Ramos (cell line): ENCODE data around the gene MACF1.

Experiments used
- in situ Hi-C: fragments of 300-500 bp; cut with MboI; formaldehyde crosslinking; loops from one replicate; pipeline ENCODE4 v1.14.3; 2022; ENCODE audit warnings: low sequenced_read_pairs; ENCODE audit not compliant: unreplicated experiment

MACF1 gene

DNA sequence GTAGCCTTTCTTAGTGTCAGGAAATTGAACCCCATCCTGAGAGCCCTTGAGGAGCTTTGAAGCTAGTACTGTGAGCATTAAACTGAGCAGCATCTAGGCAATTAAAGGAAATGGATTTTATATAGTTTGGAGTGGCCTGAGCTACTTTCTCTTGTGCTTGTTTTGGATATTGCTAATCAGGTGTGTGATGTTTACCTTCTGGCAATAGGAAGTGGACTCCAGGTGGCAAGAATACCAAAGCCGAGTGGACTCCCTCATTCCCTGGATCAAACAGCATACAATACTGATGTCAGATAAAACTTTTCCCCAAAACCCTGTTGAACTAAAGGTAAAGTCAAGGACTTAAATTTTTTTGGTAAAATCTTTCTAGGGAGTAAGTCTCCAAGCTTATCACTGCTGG is 79.4 kb downstream of the MACF1 start:
- in situ Hi-C loops = no loop called here

GRCh38 chr1:39287541-39287940 is 83.0 kb downstream of the MACF1 start:
- in situ Hi-C loops = no loop called here

DNA sequence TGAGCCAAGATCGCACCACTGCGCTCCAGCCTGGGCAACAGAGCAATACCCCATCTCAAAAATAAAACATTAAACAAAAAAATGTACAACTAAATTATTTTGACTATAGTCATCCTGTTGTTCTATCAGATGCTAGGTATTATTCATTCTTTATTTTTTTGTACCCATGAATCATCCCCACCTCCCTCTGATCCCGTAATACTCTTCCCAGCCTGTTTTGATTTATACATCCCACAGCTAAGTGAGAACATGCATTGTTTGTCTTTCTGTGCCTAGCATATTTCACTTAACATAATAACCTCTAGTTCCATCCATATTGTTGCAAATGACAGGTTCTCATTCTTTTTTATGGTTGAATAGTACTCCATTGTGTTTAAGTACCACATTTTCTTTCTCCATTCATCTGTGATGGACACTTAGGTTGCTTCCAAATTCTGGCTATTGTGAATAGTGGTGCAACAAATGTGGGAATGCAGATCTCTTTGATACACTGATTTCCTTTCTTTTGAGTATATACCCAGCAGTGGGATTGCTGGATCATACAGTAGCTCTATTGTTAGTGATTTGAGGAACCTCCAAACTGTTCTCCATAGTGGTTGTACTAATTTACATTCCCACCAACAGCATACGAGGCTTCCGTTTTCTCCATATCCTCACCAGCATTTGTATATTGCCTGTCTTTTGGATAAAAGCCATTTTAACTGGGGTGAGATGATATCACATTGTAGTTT is 84.4 kb downstream of the MACF1 start:
- in situ Hi-C loops = no loop called here

DNA sequence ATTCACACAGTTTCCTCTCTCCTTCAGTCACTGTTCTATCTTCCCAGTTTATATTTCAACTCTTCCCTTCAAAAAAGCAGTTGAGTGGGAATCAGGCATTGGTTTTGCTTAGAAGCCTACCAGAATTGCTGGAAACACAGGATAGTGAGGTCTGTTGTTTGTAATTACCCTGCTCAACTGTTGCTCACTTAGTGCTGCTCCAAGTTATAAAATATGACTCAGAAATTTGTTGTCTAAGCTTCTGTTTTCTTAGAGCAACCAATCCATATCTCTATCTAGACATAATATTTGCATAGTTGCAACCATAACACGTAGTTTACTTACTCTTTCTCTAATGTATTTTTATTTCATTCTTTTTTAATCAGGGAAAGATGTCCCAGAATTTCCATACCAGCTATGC is 87.9 kb downstream of the MACF1 start:
- in situ Hi-C loops = no loop called here

- in situ Hi-C loops = no loop called here
Observed at GRCh38 chr1:39293375-39294070, 89.0 kb downstream of the MACF1 start.

DNA sequence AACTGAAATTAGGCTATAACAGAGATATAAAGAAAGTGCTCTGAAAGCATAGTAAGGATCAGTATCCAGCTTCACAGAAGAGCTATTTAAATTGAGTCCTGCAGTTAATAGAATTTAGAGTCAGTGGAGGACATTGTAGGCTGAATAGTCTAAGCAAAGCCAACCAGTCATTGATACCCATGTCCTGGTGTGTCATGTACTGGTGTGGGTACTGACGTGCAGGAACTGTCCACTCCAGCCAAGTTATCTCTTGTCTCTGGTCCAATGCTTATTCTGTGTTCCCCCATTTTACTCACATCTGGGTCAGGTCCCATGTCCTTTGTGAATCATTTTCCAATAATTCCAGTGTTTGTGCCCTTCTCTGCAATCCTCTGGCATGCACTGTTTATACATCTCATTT is 90.0 kb downstream of the MACF1 start:
- in situ Hi-C loops = no loop called here

- in situ Hi-C loops = no loop called here
Observed at GRCh38 chr1:39295901-39296300, 91.4 kb downstream of the MACF1 start.

DNA sequence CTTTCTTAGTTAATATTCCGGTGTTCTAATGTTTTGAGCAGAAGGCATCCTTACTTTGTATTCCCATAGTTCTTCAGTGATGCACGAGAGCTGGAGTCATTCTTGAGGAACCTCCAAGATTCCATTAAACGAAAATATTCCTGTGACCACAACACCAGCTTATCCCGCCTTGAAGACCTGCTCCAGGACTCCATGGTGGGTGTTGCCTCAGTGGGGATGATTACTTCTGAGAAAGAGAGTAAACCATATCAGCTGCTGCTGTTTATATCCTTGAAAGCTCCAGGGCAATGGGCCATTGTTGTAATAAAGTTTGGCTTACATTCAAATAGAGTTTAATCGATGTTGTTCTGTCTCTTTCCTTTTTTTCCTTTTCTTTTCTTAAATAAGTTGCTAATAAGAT is 93.1 kb downstream of the MACF1 start:
- in situ Hi-C loops = no loop called here

GRCh38 chr1:39301606-39302005 is 97.1 kb downstream of the MACF1 start:
- in situ Hi-C loops = no loop called here

DNA sequence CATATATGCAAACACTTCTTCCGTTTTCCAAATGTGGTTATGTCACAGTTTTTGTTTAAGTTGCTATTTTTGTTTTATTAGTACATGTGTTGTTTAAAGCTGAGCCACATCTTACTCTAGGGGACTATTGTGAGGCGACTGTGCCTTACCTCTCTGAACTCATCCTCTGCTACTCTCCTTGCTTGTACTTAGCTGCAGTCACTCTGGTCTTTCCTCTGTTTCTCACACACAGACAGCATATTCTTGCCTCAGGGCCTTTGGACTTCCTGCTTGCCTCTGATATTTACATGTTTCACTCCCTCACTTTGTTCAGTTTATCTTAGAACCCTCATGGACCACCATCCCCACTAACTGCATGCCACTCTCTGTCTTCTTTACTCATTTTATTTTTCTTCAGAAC is 101.1 kb downstream of the MACF1 start:
- in situ Hi-C loops = no loop called here

GRCh38 chr1:39310015-39310414 is 105.5 kb downstream of the MACF1 start:
- in situ Hi-C loops = no loop called here

DNA sequence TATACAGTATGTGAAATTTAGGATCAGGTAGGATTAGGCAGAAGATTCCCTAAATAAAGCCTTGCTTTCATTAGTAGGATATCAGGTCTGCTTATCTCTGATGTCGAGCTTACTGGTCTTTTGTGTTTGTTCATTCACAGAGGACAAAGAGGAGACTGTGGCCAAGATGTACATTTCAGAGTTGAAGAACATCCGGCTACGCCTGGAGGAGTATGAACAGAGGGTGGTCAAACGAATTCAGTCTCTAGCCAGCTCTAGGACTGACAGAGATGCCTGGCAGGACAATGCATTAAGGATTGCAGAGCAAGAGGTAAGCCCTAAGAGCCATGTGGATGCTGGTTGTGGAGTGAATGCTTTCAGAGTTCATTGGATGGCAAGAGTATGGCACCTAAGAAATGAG is 106.2 kb downstream of the MACF1 start:
- in situ Hi-C loops = no loop called here

DNA sequence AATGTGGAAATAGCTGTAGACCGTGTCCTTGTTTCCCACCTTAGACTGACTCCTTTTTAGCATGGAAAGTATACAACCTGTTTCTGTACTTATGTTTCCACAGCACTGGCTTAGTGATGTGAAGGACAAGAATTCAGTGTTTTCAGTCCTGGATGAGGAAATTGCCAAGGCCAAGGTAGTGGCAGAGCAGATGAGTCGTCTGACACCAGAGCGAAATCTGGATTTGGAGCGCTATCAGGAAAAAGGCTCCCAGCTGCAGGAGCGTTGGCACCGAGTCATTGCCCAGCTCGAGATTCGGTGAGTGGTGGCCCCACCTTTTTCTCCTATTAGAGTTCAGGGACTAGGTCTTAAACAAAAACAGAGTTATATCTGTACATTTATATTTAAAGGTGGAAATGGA is 112.6 kb downstream of the MACF1 start:
- in situ Hi-C loops = no loop called here

DNA sequence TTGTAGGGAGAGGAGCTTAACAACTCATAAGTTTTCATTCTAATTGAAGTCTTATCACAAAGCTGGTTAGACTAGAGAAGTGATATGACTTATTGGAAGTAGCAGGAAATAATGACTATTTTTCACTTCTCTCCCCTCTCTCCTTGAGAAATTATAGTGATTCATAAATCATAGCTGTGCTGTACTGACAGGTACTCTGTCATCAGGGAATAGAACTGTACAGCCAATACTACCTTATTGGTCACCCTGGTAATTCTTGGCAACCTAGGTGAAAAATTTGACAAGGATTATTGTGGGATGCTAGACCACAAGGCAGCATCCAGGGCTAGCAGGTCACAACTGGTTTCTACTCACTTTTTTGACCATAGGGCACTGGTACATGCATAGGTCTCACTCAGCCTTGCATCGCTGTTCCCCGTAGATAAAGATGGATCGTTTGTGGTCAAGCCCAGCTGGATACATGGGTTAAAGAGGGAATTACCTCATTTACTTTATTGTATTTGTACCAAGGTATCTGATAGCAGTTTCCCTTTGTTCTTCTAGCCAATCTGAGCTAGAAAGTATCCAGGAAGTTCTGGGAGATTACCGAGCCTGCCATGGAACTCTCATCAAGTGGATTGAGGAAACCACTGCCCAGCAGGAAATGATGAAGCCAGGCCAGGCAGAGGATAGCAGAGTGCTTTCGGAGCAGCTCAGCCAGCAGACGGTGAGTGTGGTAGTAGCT is 113.6 kb downstream of the MACF1 start:
- in situ Hi-C loops = no loop called here

GRCh38 chr1:39321979-39322378 is 117.5 kb downstream of the MACF1 start:
- in situ Hi-C loops = no loop called here

DNA sequence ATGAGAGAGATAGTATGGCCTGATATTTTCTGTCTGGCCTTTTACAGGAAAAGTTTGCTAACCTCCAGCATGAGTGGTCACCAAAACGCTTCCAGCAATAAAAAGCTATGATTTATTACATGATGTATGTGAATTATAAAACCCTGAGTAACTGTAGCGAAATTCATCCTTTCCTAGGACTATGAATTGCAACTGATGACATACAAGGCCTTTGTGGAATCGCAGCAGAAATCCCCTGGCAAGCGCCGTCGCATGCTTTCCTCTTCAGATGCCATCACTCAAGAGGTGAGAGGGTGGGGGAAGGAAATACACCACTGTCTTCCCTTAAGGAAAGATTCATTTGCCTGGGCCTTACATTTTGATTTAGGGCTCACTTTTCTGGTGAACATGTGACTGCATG is 117.9 kb downstream of the MACF1 start:
- in situ Hi-C loops = no loop called here

- in situ Hi-C loops = no loop called here
Observed at GRCh38 chr1:39324888-39325287, 120.4 kb downstream of the MACF1 start.

DNA sequence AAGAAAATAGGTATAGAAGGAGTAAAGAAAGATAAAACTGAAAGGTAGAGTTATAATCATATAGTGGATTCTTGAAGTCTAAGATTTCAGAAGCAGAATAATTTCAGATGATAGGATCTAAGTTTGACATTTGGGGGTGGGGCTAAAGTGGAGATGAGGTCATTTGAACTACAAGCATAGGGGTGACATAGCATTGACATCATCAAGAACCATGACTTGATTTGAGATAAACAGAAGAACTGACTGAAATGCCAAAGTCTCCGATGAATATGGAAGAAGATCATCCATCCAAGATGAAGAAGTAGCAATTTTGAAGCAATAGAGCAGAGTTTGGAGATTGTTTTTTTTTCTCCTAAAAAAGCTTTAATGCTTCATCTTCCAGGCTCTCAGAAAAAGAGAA is 122.3 kb downstream of the MACF1 start:
- in situ Hi-C loops = no loop called here

DNA sequence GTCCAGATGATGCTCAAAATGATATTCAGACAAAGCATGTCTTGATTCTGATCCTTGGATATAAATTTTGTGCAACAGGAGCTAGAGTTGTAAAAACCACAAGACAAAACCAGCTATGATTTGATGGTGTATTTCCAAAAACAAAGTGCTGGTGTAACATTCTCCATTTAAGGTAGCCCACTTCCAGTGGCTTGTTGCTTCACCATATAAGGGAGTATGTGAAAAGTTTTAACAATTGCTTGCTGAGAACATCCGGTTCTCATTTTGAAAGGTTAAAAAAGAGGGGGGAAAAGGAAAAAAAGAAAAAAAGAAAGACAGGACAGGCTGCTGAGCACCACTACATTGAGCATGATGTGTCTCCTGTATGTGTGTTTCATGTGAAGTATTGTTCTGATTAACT is 123.6 kb downstream of the MACF1 start:
- in situ Hi-C loops = no loop called here

DNA sequence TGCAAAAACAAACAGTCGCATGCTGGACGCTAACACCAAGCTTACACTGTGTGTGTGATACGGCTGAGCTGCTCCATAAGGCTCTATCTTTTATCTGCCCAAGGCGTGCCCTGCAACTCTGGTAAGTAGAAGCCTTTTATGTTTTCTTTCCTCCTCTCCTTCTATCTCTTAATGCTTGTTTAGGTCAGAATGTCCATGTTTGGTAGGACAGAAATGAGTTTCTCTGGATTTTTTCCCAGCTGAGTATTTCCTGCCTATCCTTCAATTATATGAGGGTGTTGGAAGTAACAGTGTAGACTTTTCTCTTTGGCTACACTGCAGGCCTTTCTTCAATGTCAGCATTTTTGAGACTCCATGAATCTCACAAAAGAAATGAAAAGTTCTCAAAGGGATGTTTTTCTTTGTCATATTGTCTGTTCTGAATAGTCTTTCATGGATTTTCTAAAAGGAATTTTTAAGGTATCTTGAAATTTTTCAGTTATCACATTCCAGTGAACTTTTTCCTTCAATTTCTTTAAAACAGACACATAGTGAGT is 124.2 kb downstream of the MACF1 start:
- in situ Hi-C loops = no loop called here

GRCh38 chr1:39331647-39332046 is 127.2 kb downstream of the MACF1 start:
- in situ Hi-C loops = no loop called here
